ENCODE results near the gene SNUPN. TPM values are rescaled to one million over a fixed set of nuclear protein-coding genes. Genes with fewer than 3 reads are reported as not detected.

SNUPN gene
- 23.3 TPM for total RNA-seq

- DNase-seq (ENCODE audit: low spot score): peak; percentile 94
These were observed at the start of gene SNUPN for GRCh38 chr15:75625542-75626347. SNUPN (minus strand) TSS chr15:75625725; CDS start chr15:75621051, 4,674 bp downstream.

DNA sequence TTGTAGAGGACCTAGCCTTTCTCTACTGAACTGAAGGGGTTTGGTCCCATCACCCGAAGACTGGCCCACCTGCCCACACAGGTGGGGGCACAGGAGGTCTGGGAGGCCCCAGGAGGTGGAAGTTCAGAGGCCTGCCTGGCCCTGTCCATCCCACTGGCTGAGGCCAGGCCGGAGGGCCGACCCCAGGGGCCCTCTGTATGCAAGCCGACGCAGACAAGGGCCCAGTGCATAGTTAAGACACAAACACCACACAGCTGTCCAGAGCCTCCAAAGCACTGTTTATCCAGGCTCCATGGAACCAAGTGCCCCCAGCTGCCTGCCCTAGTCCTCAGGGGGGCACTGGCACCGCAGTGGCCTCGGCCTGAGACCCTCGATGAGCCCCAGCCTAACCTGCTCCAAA is 48.8 kb upstream of the SNUPN start:
- no peak for DNase-seq (ENCODE audit: low spot score)

DNA sequence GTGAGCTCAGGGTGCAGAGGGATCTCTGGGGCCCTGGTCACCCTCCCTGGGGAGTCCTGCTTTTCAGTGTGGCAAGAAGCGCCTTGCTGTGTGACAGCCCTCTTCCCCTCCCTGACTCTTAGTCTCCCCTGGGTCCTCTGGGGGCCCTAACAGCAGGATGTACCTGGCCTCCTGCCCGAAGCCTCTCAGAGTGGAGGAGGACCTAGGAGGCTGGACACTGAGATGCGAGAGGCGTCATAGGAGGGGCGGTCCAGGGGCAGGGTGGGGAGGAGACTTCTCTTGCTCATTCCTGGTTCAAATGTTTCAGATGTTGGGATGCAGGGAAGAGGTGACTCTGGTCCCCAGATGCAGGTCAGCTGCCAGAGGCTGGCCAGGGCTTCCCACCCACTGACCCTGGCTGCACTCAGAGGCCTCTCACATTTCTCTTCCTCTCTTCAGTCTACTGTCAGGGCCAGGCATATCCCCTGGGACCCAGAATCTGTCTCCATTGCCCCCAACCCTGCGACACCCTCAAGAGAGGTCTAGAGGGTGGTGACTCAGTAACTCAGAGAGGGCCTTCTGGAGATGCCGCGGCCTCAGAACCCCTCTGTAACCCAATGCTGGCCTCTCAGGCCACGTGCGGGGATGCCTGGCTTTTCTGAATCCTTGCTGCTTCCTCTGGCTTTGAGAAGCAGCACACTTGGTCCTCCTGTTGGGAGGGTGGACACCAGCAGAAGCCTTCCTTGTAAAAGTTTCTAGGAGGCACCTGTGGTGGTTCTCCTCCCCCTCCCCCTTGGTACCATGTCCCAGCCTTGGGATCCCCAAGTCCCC is 48.1 kb upstream of the SNUPN start:
- peak; percentile 70 for DNase-seq (ENCODE audit: low spot score)

GRCh38 chr15:75672646-75673425 is 47.3 kb upstream of the SNUPN start:
- DNase-seq (ENCODE audit: low spot score): peak; percentile 64

- DNase-seq (ENCODE audit: low spot score): no peak
These were observed 46.4 kb upstream of the SNUPN start for GRCh38 chr15:75671730-75672602.

GRCh38 chr15:75669879-75670212 is 44.3 kb upstream of the SNUPN start:
- DNase-seq (ENCODE audit: low spot score): no peak

- no peak for DNase-seq (ENCODE audit: low spot score)
These were observed 43.8 kb upstream of the SNUPN start for GRCh38 chr15:75669191-75669878.

DNA sequence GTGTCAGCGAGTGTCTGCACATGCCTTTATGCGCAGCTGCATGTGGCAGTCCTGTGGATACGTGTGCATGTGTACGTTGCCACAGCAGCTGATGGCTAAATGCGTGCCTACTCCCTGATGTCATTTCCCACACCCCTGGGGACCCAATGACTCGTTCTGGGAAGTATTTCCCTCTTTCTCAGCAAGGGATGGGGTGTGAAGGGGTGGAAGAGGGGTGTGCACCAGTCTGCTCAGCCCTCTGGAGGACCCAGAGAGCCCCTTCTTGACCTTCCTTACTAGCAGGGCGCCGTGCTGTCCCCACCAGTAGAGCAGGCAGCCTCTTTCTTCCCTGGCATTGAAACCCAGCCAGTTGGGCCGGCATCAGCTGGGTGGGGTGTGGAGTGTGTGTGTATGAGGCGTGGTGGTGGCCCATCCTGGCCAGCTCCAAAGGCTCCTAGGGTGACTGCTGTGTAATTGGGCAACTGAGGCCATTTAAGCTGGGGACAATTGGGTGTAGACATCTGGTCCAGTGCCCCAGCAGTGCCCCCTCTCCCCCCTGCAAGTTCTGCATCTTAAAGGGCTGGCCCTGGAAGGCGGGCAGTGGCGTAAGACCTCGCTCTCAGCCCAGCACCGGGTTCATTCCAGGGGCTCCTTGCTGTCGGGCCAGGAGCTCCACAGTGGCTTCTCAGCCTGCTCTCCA is 41.4 kb upstream of the SNUPN start:
- peak; percentile 83 for DNase-seq (ENCODE audit: low spot score)

DNA sequence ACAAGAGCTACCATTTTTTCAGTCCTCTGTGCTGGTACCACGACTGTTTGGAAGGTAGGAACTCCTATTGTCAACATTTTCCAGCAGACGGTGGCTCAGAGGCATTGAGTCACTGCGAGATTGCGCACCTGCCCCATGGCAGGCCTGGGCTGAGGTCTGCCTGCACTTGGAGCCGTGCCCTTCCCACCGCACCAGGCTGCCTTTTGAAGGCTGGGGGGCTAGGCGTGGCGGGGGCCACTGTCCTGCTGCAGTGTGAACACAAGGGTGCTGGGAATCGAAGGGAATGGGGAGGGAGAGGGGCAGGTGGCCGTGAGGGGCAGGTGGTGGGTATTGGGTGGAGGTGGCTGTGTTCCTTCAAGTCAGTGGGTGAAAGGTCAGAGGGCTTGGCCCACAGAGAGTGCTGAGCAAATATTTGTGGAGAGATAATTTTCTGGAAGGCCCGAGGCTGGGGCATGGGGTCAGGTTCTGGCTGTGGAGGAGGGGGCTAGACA is 38.5 kb upstream of the SNUPN start:
- no peak for DNase-seq (ENCODE audit: low spot score)

- no peak for DNase-seq (ENCODE audit: low spot score)
These were observed 37.4 kb upstream of the SNUPN start for GRCh38 chr15:75662823-75663519.

DNA sequence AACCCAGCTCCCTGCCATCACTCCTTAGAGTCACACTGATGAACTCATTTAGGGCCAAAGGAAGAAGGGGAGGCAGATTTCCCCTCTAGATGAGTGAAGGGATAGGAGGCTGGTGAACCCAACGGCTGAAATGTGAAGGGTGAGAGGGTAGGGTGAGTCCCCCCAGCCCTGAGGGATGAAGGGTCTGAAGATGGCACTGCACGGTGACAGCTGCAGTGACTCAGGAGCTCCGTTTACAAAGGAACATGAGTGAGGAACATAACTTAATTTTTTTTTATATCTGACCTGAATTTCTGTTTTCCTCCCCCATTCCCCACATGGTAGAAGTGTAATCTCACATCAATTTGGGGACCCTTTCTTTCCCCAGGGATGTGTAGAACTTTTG is 36.2 kb upstream of the SNUPN start:
- no peak for DNase-seq (ENCODE audit: low spot score)

DNA sequence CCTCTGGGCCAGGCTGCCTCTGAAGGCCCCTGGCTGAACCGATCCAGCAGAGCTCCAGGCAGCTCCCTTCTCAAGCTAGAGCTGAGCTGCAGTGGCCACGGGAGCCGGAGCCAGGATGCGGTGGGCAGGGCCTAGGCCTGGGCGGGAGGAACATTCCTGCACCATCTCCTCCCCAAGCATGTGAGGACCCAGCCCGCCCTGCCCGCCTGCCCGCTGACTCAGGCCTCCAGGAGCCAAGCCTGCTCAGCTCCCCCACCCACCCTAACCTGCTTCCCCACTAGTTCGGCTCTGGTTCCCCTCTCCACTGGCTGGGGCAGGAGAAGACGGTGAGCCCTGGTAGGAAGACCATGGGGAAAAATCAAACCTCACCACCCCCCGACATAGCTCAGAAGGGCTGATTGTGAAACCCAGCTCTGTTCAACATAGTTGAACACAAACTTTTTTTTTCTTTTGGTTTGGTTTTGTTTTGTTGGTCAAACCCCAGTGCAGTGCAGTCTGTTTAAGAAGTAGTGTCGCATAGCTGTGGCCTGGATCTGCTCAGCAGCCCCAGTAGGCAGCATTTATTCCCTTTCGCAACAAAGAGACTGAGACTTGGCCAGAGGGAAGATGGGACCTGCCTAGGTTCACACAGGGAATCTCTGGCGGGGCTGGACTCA is 35.7 kb upstream of the SNUPN start:
- DNase-seq (ENCODE audit: low spot score): peak; percentile 91

- DNase-seq (ENCODE audit: low spot score): no peak
These were observed 34.6 kb upstream of the SNUPN start for GRCh38 chr15:75659928-75660645.

DNA sequence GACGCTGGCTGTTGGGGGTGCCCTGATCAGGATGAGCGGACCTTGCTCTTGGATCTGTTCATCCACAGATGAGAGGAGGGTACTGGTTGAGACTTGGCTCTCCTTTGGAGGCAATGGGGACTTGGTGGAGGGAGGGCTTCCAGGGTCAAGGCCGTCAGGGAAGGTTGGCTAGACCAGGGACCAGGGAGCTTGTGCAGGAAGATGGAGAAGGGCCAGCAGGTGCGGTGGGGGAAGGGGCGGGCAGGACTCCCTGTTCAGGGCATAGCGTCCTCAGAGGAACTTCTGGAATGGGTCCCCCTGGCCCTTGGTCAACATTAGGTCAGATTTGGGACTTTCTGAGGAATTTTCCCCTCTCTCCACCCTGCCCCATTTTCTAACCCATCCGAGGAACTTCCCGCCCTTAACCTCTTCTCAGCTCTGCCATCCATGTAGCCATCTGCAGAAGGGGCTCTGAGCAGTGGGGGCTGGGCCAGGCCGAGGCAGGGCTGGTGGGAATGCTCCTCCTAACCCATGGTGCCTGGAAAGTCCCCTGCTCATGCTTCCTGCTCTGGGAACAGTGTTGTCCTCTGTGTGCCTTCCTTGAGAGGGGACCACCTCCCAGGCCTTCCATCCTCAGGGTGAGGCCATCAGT is 33.7 kb upstream of the SNUPN start:
- DNase-seq (ENCODE audit: low spot score): no peak

GRCh38 chr15:75656813-75657212 is 31.3 kb upstream of the SNUPN start:
- no peak for DNase-seq (ENCODE audit: low spot score)

GRCh38 chr15:75656331-75656730 is 30.8 kb upstream of the SNUPN start:
- no peak for DNase-seq (ENCODE audit: low spot score)

DNA sequence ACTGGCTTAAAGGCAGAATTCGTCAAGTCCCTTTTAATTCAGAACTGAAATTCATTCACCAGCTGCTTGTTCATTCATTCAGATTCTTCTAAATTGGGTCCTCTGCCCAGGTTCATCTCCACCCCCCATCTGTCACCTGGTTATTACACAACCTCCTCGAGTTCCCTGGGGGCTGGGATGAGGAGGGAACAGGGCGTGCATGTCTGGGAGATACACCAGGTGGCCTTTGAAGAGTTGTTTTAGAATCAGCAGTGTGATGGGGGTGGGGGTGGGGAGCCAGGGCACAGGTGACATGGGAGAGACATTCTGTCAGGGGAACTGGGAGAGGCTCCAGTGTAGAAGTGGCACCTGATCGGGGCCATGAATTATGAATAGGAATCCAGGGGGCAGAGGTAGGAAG is 30.4 kb upstream of the SNUPN start:
- DNase-seq (ENCODE audit: low spot score): no peak

All from mucosa of gallbladder (tissue), 1 donor.